Chondrocyte (in vitro differentiated cells): Measurements from ENCODE around the gene SIN3B. TPM values are rescaled to one million over a fixed set of nuclear protein-coding genes. Genes with fewer than 3 reads are reported as not detected.
"Not testable (repeated sequence)": the region's sequence is repeated elsewhere in the genome, so short reads cannot be mapped to it uniquely, and the experiment has no call there.

Experiments used
- DNase-seq: peaks from one replicate; pipeline ENCODE4 v3.0.0; 2021; ENCODE audit warnings: mixed read lengths, low spot score
- H3K27ac Mint-ChIP-seq: one replicate; pipeline ENCODE4 v1.8.0; 2021; ENCODE audit warnings: mild to moderate bottlenecking, moderate library complexity, mixed read lengths; ENCODE audit not compliant: unreplicated experiment
- H3K27me3 Mint-ChIP-seq: 2 replicates; pipeline ENCODE4 v1.8.0; 2021; ENCODE audit warnings: low read depth, mixed read lengths
- H3K36me3 Mint-ChIP-seq: 2 replicates; pipeline ENCODE4 v1.8.0; 2021; ENCODE audit warnings: low read depth, mixed read lengths
- H3K4me1 Mint-ChIP-seq: 2 replicates; pipeline ENCODE4 v1.8.0; 2021; ENCODE audit warnings: low read depth, mild to moderate bottlenecking, mixed read lengths
- H3K4me3 Mint-ChIP-seq: one replicate; pipeline ENCODE4 v1.8.0; 2021; ENCODE audit warnings: mild to moderate bottlenecking, moderate library complexity, mixed read lengths; ENCODE audit not compliant: unreplicated experiment
- H3K9me3 Mint-ChIP-seq: 2 replicates; pipeline ENCODE4 v1.8.0; 2021; ENCODE audit warnings: low read depth, mixed read lengths
- total RNA-seq: library from RNA; stranded (reverse); gene quantifications from 3 replicates; pipeline ENCODE4 v1.2.1, GENCODE V29; 2021
- TF ChIP-seq, protein P1 (sequence below): fragments of 200-600 bp; sonication (generic); IDR thresholded peaks from 2 replicates; pipeline ENCODE4 v1.5.0; 2021; ENCODE audit warnings: antibody characterized with exemption, mild to moderate bottlenecking, moderate library complexity

SIN3B gene
- total RNA-seq, 1 donor from 2014 or later = 59.7 TPM

DNA sequence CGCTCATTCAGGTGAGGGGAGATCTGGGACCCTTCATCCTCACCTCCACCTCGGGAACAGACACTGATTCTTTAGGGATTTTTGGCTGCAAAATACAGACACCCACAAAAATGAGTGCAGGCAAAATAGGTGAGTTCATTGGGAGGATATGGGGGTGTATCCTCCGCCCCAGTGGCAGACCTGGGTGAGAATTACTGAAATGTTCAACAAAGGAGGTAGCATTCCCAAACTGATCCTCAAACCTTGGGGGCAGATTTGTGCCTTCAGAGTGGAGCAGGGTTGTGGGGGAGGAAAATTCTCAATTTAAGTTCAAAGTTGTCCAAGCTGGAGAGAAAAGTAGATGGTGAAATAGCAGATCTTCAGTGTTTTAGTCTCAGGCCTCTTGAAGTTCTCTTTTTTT, 31.3 kb upstream of the SIN3B start:
- Mint-ChIP-seq H3K4me3 (no peak overlapping the region), H3K4me1 (peaks cover 7% of the 10 kb centered on the region)

GRCh38 chr19:16798326-16798725, 30.9 kb upstream of the SIN3B start:
- H3K27me3 Mint-ChIP-seq, H3K27ac Mint-ChIP-seq, H3K4me1 Mint-ChIP-seq, H3K4me3 Mint-ChIP-seq, H3K36me3 Mint-ChIP-seq, H3K9me3 Mint-ChIP-seq, DNase-seq: not testable (repeated sequence)

More for the DNA sequence above, 31.3 kb upstream of the SIN3B start:
- no peak for DNase-seq
- TF ChIP-seq, protein P1, sequence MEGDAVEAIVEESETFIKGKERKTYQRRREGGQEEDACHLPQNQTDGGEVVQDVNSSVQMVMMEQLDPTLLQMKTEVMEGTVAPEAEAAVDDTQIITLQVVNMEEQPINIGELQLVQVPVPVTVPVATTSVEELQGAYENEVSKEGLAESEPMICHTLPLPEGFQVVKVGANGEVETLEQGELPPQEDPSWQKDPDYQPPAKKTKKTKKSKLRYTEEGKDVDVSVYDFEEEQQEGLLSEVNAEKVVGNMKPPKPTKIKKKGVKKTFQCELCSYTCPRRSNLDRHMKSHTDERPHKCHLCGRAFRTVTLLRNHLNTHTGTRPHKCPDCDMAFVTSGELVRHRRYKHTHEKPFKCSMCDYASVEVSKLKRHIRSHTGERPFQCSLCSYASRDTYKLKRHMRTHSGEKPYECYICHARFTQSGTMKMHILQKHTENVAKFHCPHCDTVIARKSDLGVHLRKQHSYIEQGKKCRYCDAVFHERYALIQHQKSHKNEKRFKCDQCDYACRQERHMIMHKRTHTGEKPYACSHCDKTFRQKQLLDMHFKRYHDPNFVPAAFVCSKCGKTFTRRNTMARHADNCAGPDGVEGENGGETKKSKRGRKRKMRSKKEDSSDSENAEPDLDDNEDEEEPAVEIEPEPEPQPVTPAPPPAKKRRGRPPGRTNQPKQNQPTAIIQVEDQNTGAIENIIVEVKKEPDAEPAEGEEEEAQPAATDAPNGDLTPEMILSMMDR = no peak
- Mint-ChIP-seq H3K9me3 (no peaks in the 10 kb centered on the region), H3K27me3 (no peaks in the 10 kb centered on the region), H3K36me3 (peaks cover 1% of the 10 kb centered on the region), H3K27ac (no peak overlapping the region)

- Mint-ChIP-seq H3K27me3 (no peaks in the 10 kb centered on the region), H3K4me1 (peaks cover 7% of the 10 kb centered on the region), H3K4me3 (no peak overlapping the region), H3K9me3 (no peaks in the 10 kb centered on the region), H3K27ac (no peak overlapping the region), H3K36me3 (peaks cover 1% of the 10 kb centered on the region)
- TF ChIP-seq, protein P1 = no peak
- no peak for DNase-seq
Observed at GRCh38 chr19:16799740-16800139, 29.5 kb upstream of the SIN3B start.

GRCh38 chr19:16801600-16802013, 27.6 kb upstream of the SIN3B start:
- no peaks in the 10 kb centered on the region for H3K36me3 Mint-ChIP-seq
- H3K27me3 Mint-ChIP-seq = no peaks in the 10 kb centered on the region
- TF ChIP-seq, protein P1 = peak; percentile 40
- H3K9me3 Mint-ChIP-seq = no peaks in the 10 kb centered on the region
- H3K4me1 Mint-ChIP-seq = peaks cover 7% of the 10 kb centered on the region
- H3K4me3 Mint-ChIP-seq = no peak overlapping the region
- no peak for DNase-seq
- H3K27ac Mint-ChIP-seq = peak overlapping the region; percentile 55

- no peak overlapping the region for H3K4me3 Mint-ChIP-seq
- peaks cover 7% of the 10 kb centered on the region for H3K4me1 Mint-ChIP-seq
Observed at GRCh38 chr19:16804176-16804575, 25.0 kb upstream of the SIN3B start.

More at GRCh38 chr19:16804176-16804575, 25.0 kb upstream of the SIN3B start:
- H3K27me3 Mint-ChIP-seq = no peaks in the 10 kb centered on the region
- no peaks in the 10 kb centered on the region for H3K9me3 Mint-ChIP-seq
- TF ChIP-seq, protein P1 = no peak
- no peak overlapping the region for H3K27ac Mint-ChIP-seq
- no peak for DNase-seq
- no peaks in the 10 kb centered on the region for H3K36me3 Mint-ChIP-seq
